ENCODE data around the gene RTP5.
A peak's percentile ranks its signal among the peaks of the same experiment; 100 is the strongest.

RTP5 gene

DNA sequence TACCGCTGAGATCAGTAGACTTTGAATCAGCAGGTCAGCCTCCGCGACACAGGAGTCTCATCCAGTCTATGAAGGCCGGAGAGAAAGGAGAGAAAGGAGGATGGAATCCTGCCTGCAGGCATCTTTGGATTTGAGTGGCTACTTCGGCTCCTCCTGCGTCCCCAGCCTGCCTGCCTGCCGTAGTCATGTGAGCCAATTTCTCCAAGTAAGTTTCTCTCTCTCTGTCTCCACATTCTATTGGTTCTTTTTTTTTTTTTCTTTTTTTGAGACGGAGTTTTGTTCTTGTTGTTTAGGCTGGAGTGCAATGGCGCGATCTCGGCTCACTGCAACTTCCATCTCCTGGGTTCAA lies 27.5 kb upstream of the RTP5 start:
- no peaks in the 10 kb centered on the region for H3K79me2 ChIP-seq (ENCODE audit: insufficient read depth, low read length)
- H3K27me3 ChIP-seq (ENCODE audit: insufficient read depth, low read length, poor library complexity), result peaks cover 16% of the 10 kb centered on the region
- H3K27ac ChIP-seq (ENCODE audit: low read length), result no peak overlapping the region
- no peaks in the 10 kb centered on the region for H3K36me3 ChIP-seq (ENCODE audit: insufficient read depth, low read length)
- H4K20me1 ChIP-seq (ENCODE audit: insufficient read depth, low read length), result no peaks in the 10 kb centered on the region
- no peak overlapping the region for H2AFZ ChIP-seq (ENCODE audit: low read depth, low read length)
- no peak overlapping the region for H3K4me2 ChIP-seq (ENCODE audit: insufficient read depth, low read length)
- H3K4me1 ChIP-seq (ENCODE audit: insufficient read depth, low read length), result no peaks in the 10 kb centered on the region
- no peak overlapping the region for H3K9ac ChIP-seq (ENCODE audit: low read depth, low read length)
- no peak overlapping the region for H3K4me3 ChIP-seq (ENCODE audit: low read depth in 1 of 2, low read length in 2 of 2)
- DNase-seq (no peak), ATAC-seq (ENCODE audit: insufficient read depth, low read depth) (no peak)
- no peaks in the 10 kb centered on the region for H3K9me3 ChIP-seq (ENCODE audit: insufficient read depth, low read length, severe bottlenecking)
- TF ChIP-seq, protein P1, sequence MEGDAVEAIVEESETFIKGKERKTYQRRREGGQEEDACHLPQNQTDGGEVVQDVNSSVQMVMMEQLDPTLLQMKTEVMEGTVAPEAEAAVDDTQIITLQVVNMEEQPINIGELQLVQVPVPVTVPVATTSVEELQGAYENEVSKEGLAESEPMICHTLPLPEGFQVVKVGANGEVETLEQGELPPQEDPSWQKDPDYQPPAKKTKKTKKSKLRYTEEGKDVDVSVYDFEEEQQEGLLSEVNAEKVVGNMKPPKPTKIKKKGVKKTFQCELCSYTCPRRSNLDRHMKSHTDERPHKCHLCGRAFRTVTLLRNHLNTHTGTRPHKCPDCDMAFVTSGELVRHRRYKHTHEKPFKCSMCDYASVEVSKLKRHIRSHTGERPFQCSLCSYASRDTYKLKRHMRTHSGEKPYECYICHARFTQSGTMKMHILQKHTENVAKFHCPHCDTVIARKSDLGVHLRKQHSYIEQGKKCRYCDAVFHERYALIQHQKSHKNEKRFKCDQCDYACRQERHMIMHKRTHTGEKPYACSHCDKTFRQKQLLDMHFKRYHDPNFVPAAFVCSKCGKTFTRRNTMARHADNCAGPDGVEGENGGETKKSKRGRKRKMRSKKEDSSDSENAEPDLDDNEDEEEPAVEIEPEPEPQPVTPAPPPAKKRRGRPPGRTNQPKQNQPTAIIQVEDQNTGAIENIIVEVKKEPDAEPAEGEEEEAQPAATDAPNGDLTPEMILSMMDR (IDR thresholded peaks at IDR 0.05; ENCODE audit: borderline replicate concordance, extremely low read depth, low read length, poor library complexity, severe bottlenecking), result no peak
- TF ChIP-seq EZH2 (IDR thresholded peaks at IDR 0.05; ENCODE audit: borderline replicate concordance, low read depth, low read length, severe bottlenecking), result no peak

DNA sequence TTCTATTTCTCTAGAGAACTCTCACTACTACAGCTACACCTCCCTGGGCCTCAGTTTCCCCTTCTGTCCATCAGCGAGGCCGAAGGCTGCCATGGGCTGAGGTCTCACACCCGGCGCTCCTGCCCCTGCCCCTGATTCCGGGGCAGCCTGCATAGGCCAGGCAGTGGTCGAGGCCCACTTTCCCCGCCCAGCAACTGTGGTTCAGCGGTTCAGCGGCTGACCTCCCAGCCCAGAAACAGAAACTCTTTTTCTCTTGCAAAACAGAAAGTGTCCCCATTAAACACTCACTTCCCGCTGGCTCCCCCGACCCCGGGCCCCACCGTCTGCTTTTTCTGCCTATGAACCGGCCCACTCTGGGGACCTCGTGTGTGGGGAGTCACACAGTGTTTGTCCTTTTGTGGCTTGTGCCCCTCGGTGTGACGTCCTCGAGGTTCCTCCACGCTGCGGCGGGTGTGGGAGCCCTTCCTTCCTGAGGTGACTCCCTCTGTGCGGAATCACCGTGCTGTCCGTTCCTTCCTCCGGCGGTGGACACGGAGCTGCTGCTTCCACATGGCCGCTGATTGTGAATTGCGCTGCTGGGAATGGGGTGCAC lies 26.8 kb upstream of the RTP5 start:
- H3K4me1 ChIP-seq (ENCODE audit: insufficient read depth, low read length), result no peaks in the 10 kb centered on the region
- H3K9ac ChIP-seq (ENCODE audit: low read depth, low read length), result no peak overlapping the region
- H3K27me3 ChIP-seq (ENCODE audit: insufficient read depth, low read length, poor library complexity), result peaks cover 11% of the 10 kb centered on the region
- H2AFZ ChIP-seq (ENCODE audit: low read depth, low read length), result no peak overlapping the region
- no peak overlapping the region for H3K27ac ChIP-seq (ENCODE audit: low read length)
- no peaks in the 10 kb centered on the region for H3K36me3 ChIP-seq (ENCODE audit: insufficient read depth, low read length)
- no peaks in the 10 kb centered on the region for H4K20me1 ChIP-seq (ENCODE audit: insufficient read depth, low read length)
- H3K4me3 ChIP-seq (ENCODE audit: low read depth in 1 of 2, low read length in 2 of 2), result no peak overlapping the region
- no peaks in the 10 kb centered on the region for H3K9me3 ChIP-seq (ENCODE audit: insufficient read depth, low read length, severe bottlenecking)
- no peak for TF ChIP-seq EZH2 (IDR thresholded peaks at IDR 0.05; ENCODE audit: borderline replicate concordance, low read depth, low read length, severe bottlenecking)
- TF ChIP-seq, protein P1 (IDR thresholded peaks at IDR 0.05; ENCODE audit: borderline replicate concordance, extremely low read depth, low read length, poor library complexity, severe bottlenecking), result no peak
- H3K79me2 ChIP-seq (ENCODE audit: insufficient read depth, low read length), result no peaks in the 10 kb centered on the region
- DNase-seq (no peak), ATAC-seq (ENCODE audit: insufficient read depth, low read depth) (peak; percentile 31; the same call in 1 of the 3 replicates)
- no peak overlapping the region for H3K4me2 ChIP-seq (ENCODE audit: insufficient read depth, low read length)

DNA sequence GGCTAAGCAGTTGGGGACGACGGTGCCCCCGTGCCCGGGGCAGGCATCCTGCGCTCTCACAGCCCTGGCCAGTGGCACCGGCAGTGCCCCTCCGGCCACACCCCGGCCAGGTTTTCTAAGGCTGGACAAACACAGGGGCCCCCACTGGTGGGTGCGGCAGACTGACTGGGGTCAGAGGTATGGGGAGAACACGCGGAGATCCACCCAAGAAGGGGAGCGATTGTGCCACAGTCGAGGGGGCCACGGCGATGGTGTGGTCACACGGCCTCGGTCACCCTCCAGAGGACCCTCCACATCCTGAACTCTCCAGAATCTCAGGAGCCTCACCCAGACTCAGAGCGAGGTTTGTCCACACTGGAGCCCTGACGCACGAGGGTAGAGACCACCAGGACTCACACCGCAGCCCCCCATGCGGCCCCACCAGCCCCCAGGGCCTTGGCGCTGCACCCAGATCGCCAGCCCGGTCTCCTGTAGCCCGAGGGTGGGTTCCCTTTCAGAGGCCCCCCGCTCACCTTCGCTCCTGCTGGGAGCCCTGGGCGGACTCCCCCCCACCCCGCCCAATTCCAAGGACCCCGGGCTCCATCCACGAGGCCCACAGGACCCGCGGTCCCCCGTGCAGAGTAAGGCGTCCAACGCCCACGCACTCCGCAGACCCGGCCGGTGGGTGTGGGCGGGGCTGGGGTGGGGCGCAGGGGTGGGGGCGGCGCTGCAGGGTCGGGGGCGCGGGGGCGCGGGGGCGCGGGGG lies 26.0 kb upstream of the RTP5 start:
- TF ChIP-seq, protein P1 (IDR thresholded peaks at IDR 0.05; ENCODE audit: borderline replicate concordance, extremely low read depth, low read length, poor library complexity, severe bottlenecking), result no peak
- TF ChIP-seq EZH2 (IDR thresholded peaks at IDR 0.05; ENCODE audit: borderline replicate concordance, low read depth, low read length, severe bottlenecking), result no peak
- H4K20me1 ChIP-seq (ENCODE audit: insufficient read depth, low read length), result no peaks in the 10 kb centered on the region
- H3K4me3 ChIP-seq (ENCODE audit: low read depth in 1 of 2, low read length in 2 of 2), result no peak overlapping the region
- H2AFZ ChIP-seq (ENCODE audit: low read depth, low read length), result no peak overlapping the region
- no peaks in the 10 kb centered on the region for H3K79me2 ChIP-seq (ENCODE audit: insufficient read depth, low read length)
- H3K4me1 ChIP-seq (ENCODE audit: insufficient read depth, low read length), result no peaks in the 10 kb centered on the region
- H3K27me3 ChIP-seq (ENCODE audit: insufficient read depth, low read length, poor library complexity), result peaks cover 8% of the 10 kb centered on the region
- no peaks in the 10 kb centered on the region for H3K36me3 ChIP-seq (ENCODE audit: insufficient read depth, low read length)
- no peak overlapping the region for H3K9ac ChIP-seq (ENCODE audit: low read depth, low read length)
- DNase-seq (no peak), ATAC-seq (ENCODE audit: insufficient read depth, low read depth) (no peak)
- H3K27ac ChIP-seq (ENCODE audit: low read length), result no peak overlapping the region
- no peaks in the 10 kb centered on the region for H3K9me3 ChIP-seq (ENCODE audit: insufficient read depth, low read length, severe bottlenecking)
- H3K4me2 ChIP-seq (ENCODE audit: insufficient read depth, low read length), result no peak overlapping the region
